Right hindlimb (tissue), 1 donor: ENCODE measurements around the gene FGF1.

Experiments
- DNase-seq: peaks from one replicate; pipeline ENCODE4 v3.0.0-alpha.2; 2018

The FGF1 gene

GRCh38 chr5:142641711-142642110 lies 44.2 kb downstream of the FGF1 start:
- DNase-seq: no peak

- no peak for DNase-seq
Measured at GRCh38 chr5:142640316-142641005, 45.4 kb downstream of the FGF1 start.

- no peak for DNase-seq
Measured at GRCh38 chr5:142639455-142639854, 46.4 kb downstream of the FGF1 start.

GRCh38 chr5:142637871-142638270 lies 48.0 kb downstream of the FGF1 start:
- no peak for DNase-seq

GRCh38 chr5:142636698-142637324 lies 49.1 kb downstream of the FGF1 start:
- DNase-seq: no peak

- no peak for DNase-seq
Measured at GRCh38 chr5:142636093-142636492, 49.8 kb downstream of the FGF1 start.

- no peak for DNase-seq
Measured at GRCh38 chr5:142634216-142635011, 51.5 kb downstream of the FGF1 start.

- DNase-seq: no peak
Measured at GRCh38 chr5:142630927-142631539, 54.9 kb downstream of the FGF1 start.

GRCh38 chr5:142627383-142628217 lies 58.3 kb downstream of the FGF1 start:
- DNase-seq: no peak

- DNase-seq: no peak
Measured at GRCh38 chr5:142626786-142627185, 59.1 kb downstream of the FGF1 start.

- no peak for DNase-seq
Measured at GRCh38 chr5:142626099-142626498, 59.8 kb downstream of the FGF1 start.

GRCh38 chr5:142621227-142621626 lies 64.7 kb downstream of the FGF1 start:
- DNase-seq: no peak

- DNase-seq: no peak
Measured at GRCh38 chr5:142619815-142620214, 66.1 kb downstream of the FGF1 start.

- no peak for DNase-seq
Measured at GRCh38 chr5:142618130-142618523, 67.8 kb downstream of the FGF1 start.

GRCh38 chr5:142617416-142618129 lies 68.3 kb downstream of the FGF1 start:
- no peak for DNase-seq

- DNase-seq: no peak
Measured at GRCh38 chr5:142615948-142616347, 69.9 kb downstream of the FGF1 start.

- no peak for DNase-seq
Measured at GRCh38 chr5:142614054-142614453, 71.8 kb downstream of the FGF1 start.

GRCh38 chr5:142613271-142613671 lies 72.6 kb downstream of the FGF1 start:
- DNase-seq: peak; percentile 81

GRCh38 chr5:142612494-142613270 lies 73.2 kb downstream of the FGF1 start:
- peak; percentile 51 for DNase-seq

GRCh38 chr5:142611154-142611553 lies 74.7 kb downstream of the FGF1 start:
- peak; percentile 84 for DNase-seq
